Lower leg skin (tissue), 4 donors: Measurements from ENCODE around the gene EMCN. TPM values are rescaled to one million over a fixed set of nuclear protein-coding genes. Genes with fewer than 3 reads are reported as not detected.

Experiments used
- DNase-seq, 2 donors: peaks; one replicate each; pipeline ENCODE4 v3.0.0-alpha.2; 2019; ENCODE audit warnings: low spot score in 2 of 2
- H3K4me3 ChIP-seq: fragments of 200-600 bp; sonication (generic); 2 replicates; pipeline ENCODE4 v1.5.1; 2017; ENCODE audit warnings: mild to moderate bottlenecking, low read depth; ENCODE audit not compliant: poor library complexity, severe bottlenecking
- CTCF ChIP-seq, 3 donors: fragments of 450-650 bp; IDR thresholded peaks; one replicate each; pipeline ENCODE4 v1.5.1; 2016; ENCODE audit warnings: antibody characterized with exemption in 3 of 3, mild to moderate bottlenecking in 3 of 3, moderate library complexity in 2 of 3
- POLR2A ChIP-seq, 2 donors: fragments of 450-650 bp; IDR thresholded peaks; one replicate each; pipeline ENCODE4 v1.6.1; 2016 to 2017; ENCODE audit warnings: antibody characterized with exemption in 2 of 2, mild to moderate bottlenecking in 1 of 2, moderate library complexity in 1 of 2
- WGBS, 2 donors: methylation state at CpG; one replicate each; pipeline ENCODE4 v1.1.5; 2018; 5-methylcytosine and 5-hydroxymethylcytosine counted together
- intact Hi-C: fragments of 100-400 bp; cut with DNase I; formaldehyde crosslinking; loops from one replicate; pipeline ENCODE4 v1.15.0; 2023; ENCODE audit warnings: low total_unique reads
- total RNA-seq, 4 donors: library from RNA; depleted of rRNA; stranded (reverse); fragments of >200 nt; gene quantifications; one replicate each; pipeline ENCODE4 v1.1.0, GENCODE V29; 2016

The EMCN gene
- total RNA-seq, 4 donors from 2014 or later = 1.9 to 11.1 (median 7.1) TPM

- intact Hi-C loops = no loop called here
- 89 to 95% methylated on average over 2 of the region's 2 CpGs for WGBS, 2 donors
- no peak for DNase-seq
- no peak overlapping the region for H3K4me3 ChIP-seq
- no peak for TF ChIP-seq CTCF (IDR thresholded peaks at IDR 0.05)
Observed at GRCh38 chr4:100428051-100428450, 89.8 kb downstream of the EMCN start.

- no peak for TF ChIP-seq POLR2A (IDR thresholded peaks at IDR 0.05)
- no peak for TF ChIP-seq CTCF (IDR thresholded peaks at IDR 0.05)
- intact Hi-C loops = no loop called here
- no peak for DNase-seq
- no peak overlapping the region for H3K4me3 ChIP-seq
- 84 to 87% methylated on average over 4 of the region's 4 CpGs for WGBS, 2 donors
Observed at GRCh38 chr4:100424376-100424775, 93.4 kb downstream of the EMCN start.

GRCh38 chr4:100422894-100423293, 94.9 kb downstream of the EMCN start:
- no peak for DNase-seq
- TF ChIP-seq CTCF (IDR thresholded peaks at IDR 0.05) (no peak), POLR2A (IDR thresholded peaks at IDR 0.05) (no peak)
- intact Hi-C loops = no loop called here
- 29 to 58% methylated on average over 1 of the region's 1 CpG for WGBS, 2 donors
- no peak overlapping the region for H3K4me3 ChIP-seq

- TF ChIP-seq CTCF (IDR thresholded peaks at IDR 0.05) (no peak), POLR2A (IDR thresholded peaks at IDR 0.05) (no peak)
- WGBS, 2 donors = 37% methylated on average over 3 of the region's 3 CpGs
- H3K4me3 ChIP-seq = no peak overlapping the region
- intact Hi-C loops = no loop called here
- DNase-seq = no peak
Observed at GRCh38 chr4:100421361-100421978, 96.4 kb downstream of the EMCN start.

GRCh38 chr4:100420571-100420970, 97.3 kb downstream of the EMCN start:
- WGBS, 2 donors = 14 to 16% methylated on average over 2 of the region's 2 CpGs
- no peak for TF ChIP-seq POLR2A (IDR thresholded peaks at IDR 0.05)
- TF ChIP-seq CTCF (IDR thresholded peaks at IDR 0.05) = no peak
- intact Hi-C loops = no loop called here
- DNase-seq = no peak
- no peak overlapping the region for H3K4me3 ChIP-seq

GRCh38 chr4:100417565-100417964, 100.3 kb downstream of the EMCN start:
- DNase-seq = no peak
- H3K4me3 ChIP-seq = no peak overlapping the region
- intact Hi-C loops = no loop called here
- WGBS, 2 donors = 43 to 57% methylated on average over 1 of the region's 1 CpG
- no peak for TF ChIP-seq CTCF (IDR thresholded peaks at IDR 0.05)
- no peak for TF ChIP-seq POLR2A (IDR thresholded peaks at IDR 0.05)
